ENCODE data around the gene HSPA8.
"Not testable (repeated sequence)": the region's sequence is repeated elsewhere in the genome, so short reads cannot be mapped to it uniquely, and the experiment has no call there.

The HSPA8 gene

DNA sequence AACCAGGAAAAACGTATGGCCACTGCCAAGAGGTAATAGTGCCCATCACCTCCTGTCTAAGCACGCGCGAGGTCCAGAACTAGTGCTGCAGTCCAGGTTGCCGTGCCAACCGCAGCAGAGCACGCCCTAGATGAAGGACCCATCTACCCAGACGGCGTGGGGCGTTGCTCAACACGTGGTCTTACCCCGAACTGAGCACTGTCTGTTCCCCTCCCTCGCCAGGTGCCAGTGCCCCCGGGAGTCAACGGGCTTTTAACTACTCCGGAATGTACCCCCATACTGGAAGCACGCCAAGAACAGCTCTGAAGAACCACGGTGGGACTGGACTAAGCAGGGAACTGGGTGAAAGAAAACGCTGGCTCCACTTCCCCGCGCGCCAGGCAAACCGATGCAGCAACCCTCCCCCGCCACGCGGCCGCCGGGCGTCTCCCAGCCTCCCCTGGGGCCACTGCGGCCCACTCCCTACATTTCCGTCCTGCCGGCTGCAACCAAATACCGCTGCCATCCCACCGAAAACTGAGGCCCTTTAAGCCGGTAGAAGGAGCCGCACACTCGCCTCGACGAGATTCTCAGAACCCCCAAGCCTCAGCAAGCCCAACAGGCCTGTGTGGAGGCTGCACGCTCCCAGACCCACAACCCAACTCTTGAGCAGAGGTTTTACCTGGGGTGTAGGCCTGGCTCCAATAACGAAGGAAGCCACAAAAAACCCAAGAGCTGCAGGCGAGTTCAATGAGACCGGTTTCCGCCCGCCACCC is at the start of gene HSPA8:
Gene HSPA8 (minus strand): TSS at position 734 of the 755 bp plus-strand sequence. CDS start 812 bp downstream, outside the sequence.
- DNase-seq (ENCODE audit: low read depth): peak; percentile 44

DNA sequence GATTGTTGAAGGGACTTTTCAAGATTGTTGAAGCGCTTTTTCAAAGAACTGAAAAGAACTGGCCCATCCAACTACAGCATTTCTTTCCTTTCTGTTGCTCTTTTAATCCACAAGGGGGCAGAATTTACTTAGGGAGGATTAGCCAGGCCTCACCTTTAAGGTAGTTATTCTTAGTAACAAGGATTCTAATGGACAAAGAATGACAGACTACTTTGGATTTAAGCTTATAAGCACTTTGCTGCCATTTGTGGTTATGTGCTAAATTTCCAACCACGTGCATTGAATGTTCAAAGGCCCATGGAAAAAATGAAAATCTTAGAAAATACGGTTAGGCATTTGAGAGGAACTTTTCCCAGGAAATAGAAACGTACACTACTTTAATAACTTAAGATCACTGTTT is 49.5 kb upstream of the HSPA8 start:
- no peak for DNase-seq (ENCODE audit: low read depth)

DNA sequence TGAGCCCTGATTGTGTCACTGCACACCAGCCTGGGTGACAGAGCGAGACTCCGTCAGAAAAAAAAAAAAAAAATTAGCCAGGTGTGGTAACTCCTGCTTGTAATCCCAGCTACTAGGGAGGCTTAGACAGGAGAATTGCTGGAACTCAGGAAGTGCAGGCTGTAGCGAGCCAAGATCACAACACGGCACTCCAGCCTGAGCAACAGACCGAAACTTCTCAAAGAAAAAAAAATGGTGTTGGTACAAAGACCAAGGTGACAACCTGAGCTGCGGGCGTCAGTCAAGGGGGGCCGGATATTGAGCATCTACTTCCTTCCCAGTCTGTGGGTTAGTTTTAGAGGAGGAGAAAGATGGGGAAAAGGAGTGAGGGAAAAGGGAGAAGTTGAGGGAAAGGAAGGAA is 48.5 kb upstream of the HSPA8 start:
- no peak for DNase-seq (ENCODE audit: low read depth)

DNA sequence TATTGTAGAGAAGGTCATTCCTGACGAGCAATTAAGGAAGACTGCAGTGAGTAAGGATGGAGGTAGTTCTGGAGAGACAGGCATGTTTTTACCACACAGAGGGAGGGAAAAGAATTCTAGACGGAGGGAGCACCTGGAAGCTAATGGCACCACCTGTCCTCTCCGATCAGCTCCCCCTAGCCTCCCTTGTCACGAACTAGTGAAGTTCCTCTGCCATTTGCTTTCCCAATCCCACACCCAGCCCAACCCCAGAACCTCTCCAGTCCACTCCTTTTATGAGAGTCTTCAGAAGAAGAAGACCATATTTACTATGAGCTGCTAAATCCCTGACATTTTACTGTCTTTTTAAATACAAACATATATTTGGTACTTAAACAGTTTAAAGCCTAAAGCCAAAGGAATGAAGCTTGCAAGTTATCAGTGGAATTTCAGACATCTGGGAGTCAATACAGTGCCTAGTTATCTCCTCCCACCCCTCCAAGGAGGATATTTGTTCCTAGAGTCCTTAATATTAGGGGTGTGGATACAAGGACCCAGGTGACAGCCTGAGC is 46.1 kb upstream of the HSPA8 start:
- no peak for DNase-seq (ENCODE audit: low read depth)

DNA sequence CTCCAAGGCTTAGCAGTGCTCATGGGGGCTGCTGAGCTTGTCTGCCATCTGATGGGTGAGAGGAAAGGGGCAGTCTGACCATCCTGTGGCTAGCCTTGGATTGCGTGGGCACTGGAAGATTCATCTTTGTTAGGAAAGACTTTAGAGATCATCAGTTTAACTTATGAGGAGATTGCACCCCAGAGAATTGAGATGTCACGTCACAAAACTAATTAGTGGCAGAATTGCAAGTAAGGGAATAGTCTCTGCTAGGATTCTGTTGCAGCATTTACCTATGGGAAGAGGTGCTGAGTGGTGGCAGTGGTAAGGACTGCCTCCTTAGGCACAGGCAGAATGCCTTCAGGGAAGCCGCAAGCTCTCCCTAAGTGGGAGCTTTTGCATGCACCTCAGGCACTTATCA is 42.8 kb upstream of the HSPA8 start:
- no peak for DNase-seq (ENCODE audit: low read depth)

DNA sequence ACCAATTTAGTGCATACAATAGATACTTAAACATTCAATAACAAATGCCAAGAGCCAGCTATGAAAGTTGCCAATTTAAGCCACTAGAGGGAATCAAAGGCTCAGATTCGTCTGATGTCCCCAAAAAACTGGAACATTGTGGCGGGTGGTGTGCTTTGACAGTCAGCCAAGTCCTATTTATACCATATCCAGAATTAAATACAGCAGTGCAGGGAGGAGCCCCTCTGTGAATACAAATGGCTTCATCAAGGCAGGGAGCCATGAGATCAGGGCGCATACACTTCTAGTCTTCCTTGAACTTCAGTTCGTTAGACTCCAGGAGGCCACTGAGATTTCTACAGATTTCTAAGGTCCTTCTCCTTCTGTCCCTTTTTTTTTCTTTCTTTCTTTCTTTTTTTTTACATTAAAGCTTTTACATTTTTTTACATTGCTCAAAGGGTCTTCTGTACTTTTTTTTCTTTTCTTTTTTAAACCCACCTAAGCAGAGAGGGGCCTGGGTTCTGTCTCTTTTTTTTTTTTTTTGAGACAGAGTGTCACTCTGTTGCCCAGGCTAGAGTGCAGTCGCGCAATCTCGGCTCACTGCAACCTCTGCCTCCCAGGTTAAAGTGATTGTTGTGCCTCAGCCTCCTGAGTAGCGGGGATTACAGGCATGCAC is 41.5 kb upstream of the HSPA8 start:
- no peak for DNase-seq (ENCODE audit: low read depth)

DNA sequence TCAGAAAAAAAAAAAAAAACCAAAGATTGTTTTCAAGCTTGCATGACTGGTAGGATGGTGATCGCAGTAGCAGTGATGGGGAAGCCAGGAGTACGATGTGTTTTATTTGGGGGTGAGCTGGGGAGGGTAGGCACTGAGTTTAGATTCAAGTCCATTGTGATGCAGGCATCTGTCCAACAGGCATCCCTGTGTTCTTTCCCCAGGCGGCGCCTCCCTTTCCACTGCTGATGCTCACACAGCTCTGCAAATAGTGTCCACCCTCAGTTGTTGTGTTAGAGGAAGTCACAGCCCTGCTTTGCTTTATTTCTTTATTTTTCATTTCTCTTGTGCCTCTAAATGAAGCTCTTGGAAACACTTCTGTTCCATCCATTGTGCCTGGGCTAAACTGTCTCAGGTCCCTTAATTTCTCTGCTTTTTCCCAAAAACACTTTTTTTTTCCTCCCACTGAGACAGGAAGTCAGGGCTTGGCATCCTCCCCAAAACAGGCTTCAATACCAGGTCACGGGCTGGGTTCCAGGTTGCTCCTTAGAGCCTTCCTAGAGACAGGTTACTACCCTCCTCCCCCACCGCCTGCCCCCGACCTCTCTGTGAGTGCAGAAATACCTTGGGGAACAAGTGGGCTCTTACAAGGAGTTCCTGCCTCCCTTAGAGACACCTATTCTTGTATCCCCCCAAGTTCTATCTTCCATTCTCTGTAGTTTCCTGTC is 38.6 kb upstream of the HSPA8 start:
- DNase-seq (ENCODE audit: low read depth): no peak

DNA sequence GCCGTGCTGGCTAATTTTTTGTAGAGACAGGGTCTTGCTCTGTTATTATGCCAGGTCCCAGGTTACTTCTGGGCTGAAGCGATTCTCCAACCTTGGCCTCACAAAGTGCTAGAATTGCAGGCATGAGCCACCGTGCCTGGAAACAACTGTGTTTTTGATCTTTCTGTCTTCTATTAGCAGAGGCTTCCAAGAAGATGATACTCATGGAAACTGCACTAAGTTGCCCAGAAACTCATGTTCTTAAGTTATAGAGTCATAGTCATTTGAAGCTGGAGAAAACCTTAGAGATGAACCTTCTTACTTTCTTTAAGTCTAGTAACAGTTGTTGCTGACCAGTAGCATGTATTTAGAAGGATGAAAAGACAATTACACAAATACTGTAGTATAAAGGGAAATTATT is 37.1 kb upstream of the HSPA8 start:
- no peak for DNase-seq (ENCODE audit: low read depth)

DNA sequence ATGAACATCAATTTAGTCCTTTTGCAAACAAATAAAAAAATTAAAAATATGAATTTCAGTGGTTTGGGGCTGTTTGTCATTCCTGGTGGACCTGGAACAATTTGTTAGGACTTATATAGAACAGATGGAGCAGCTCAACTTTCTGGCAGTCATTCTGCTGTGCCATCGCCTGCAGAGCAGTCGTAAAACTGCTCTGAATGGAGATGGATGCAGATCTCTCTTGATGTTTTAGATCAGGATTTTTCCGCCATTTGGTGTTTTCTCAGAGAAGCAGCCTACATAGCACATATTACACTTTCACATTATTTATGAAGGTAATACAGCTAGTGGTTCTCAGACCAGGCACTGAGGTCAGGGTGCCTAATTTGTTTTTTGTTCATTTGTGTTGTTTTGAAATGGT is 31.8 kb upstream of the HSPA8 start:
- no peak for DNase-seq (ENCODE audit: low read depth)

DNA sequence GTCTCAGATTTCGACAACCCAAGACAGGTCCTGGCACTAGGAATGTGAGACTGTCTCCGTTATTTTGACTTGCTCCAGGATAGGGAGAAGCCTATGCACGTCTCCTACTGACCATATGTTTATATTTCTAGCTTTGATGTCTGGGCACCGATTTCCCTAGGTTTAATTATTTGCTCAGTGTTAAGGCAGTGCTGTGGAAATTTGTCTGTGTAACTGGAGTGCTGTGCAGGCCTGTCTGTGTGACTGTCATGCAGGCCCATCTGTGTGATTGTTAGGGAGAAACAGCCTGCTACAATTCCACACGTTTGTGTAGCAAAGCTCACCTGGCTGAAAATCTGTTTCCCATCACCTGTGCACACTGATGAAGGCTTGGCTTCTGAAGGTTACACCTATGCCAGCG is 29.6 kb upstream of the HSPA8 start:
- DNase-seq (ENCODE audit: low read depth): no peak

DNA sequence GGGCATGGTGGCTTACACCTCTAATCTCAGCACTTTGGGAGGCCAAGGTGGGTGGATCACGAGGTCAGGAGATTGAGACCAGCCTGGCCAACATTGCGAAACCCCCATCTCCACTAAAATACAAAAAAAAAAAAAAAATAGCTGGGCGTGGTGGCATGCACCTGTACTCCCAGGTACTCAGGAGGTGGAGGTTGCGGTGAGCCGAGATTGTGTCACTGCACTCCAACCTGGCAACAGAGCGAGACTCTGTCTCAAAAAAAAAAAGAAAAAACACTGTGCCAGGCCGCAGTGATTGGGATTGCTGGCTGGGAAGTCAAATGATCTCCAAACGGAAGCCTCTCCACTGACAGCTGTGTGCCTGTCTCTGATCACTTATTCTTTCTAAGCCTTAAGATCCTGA is 28.2 kb upstream of the HSPA8 start:
- not testable (repeated sequence) for DNase-seq (ENCODE audit: low read depth)

DNA sequence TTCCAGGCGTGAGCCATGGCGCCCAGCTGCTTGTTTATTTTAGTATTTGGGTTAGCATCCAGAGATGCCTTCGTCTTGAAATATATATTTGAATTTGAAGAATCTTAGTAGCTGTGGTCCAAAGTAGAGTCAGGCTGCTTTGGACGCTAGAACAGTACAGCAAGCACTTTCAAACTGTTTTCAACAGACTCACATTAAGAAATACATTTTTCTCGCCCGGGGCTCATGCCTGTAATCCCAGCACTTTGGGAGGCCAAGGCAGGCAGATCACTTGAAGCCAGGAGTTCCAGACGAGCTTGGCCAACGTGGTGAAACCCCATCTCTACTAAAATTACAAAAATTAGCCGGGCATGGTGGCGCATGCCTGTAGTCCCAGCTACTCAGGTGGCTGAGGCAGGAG is 27.0 kb upstream of the HSPA8 start:
- DNase-seq (ENCODE audit: low read depth): not testable (repeated sequence)

DNA sequence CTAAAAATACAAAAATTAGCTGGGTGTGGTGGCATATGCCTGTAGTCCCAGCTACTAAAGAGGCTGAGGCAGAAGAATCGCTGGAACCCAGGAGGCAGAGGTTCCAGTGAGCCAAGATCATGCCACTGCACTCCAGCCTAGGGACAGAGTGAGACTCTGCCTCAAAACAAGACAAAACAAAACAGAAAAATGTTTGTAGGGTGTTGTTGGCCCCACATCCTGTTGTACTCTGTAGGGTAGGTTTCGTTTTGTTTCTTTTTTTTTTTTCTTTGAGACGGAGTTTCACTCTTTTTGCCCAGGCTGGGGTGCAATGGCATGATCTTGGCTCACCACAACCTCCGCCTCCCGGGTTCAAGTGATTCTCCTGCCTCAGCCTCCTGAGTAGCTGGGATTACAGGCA is 25.7 kb upstream of the HSPA8 start:
- not testable (repeated sequence) for DNase-seq (ENCODE audit: low read depth)

DNA sequence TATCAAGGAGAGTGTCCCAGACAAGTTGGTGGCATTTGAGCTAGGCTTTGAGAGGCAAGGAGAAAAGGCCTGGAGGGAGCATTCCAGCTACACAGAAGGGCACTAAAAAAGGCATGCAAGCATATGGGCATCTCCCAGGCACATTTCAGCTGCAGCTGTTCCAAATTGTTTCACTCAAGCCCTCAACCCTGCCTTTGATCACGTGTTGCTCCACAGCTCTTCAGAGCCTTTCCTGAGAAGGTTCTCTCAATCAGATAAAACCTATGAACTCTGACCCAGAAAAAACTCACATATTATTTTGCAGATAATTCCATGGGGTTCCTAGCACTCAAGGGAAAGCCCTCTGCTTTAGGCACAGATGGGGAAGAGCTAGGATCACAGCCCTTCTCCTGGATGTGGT is 24.4 kb upstream of the HSPA8 start:
- no peak for DNase-seq (ENCODE audit: low read depth)

DNA sequence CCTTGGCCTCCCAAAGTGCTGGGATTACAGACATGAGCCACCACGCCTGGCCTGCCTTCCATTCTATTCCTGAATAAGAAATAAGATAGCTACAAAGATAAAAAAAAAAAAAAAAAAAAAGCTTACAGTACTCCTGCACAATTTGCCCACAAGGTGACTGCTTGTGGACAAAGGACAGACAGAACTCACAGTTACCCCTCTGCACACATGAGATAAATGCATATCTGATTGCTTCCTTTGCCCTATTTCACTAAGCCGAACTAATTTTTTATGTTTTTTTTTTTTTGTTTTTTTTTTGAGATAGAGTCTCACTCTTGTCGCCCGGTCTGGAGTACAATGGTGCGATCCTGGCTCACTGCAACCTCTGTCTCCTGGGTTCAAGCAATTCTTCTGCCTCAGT is 23.6 kb upstream of the HSPA8 start:
- no peak for DNase-seq (ENCODE audit: low read depth)

DNA sequence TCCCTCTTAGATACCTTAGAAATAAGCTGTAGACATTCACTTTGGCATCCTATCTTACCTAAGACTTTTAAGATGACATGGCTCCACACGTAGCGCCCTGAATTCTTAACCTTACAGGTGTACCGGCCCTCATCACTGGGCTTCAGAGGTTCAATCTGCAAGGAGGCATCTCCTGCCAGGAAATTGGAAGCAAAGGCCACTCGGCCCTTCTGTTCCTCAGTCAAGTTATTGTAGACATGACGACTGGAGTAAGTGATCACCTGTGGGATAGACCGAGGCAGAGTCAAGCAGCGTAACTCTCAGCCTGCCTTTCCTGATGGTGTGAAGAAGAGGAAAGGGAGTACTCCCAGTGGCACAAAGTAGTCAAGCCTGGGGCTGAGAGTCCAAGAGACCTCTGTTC is 22.5 kb upstream of the HSPA8 start:
- no peak for DNase-seq (ENCODE audit: low read depth)

DNA sequence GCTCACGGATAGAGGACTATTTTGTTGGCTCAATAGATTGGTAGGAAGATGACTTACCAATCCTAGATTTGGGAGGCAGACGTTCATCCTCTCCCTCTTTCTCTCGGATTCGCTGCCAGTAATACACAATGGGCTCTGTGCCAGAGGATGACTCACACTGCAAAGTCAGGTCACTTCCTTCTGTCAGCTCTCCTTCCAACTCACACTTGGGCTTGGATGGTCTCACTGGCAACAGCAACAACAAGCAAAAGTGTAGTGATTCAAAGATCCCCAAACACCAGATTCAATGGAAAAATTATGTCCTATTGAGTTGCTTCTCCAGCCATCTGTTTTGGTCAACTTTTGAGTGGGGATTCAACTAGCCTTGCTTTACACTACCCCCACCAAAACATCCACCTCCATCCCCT is 21.7 kb upstream of the HSPA8 start:
- no peak for DNase-seq (ENCODE audit: low read depth)

DNA sequence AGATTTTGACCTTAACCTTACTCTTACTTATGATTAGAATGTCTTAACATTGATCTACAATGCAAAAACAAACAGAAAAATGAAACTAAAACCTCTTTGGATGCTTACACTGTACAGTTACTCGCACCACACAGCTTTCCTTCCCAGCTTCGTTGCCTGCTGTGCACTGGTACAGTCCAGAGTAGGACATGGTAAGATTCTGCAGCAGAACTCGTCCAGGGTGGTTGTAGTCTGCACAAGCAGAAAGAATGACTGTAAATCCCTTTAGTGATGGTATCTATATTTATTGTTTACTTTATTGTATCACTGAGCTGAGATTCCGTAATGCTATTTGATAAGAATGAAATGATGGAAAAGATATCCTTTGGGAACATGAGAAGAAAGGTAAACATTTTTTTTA is 21.0 kb upstream of the HSPA8 start:
- DNase-seq (ENCODE audit: low read depth): no peak

DNA sequence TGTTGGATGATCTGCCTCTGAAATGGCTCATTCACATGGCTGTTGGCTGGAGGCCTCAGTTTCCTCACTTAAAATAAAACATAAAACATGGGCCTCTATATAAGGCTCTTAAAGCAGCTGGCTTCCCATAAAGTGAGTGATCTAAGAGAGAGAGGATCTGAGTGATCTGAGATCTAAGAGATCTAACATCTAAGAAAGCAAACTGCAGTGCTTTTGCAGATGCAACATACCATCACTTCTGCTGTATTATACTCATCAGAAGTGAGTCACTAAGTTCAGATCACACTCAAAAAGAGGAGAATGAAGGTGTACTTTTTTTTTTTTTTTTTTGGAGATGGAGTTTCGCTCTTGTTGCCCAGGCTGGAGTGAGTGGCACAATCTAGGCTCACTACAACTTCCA is 18.1 kb upstream of the HSPA8 start:
- no peak for DNase-seq (ENCODE audit: low read depth)

DNA sequence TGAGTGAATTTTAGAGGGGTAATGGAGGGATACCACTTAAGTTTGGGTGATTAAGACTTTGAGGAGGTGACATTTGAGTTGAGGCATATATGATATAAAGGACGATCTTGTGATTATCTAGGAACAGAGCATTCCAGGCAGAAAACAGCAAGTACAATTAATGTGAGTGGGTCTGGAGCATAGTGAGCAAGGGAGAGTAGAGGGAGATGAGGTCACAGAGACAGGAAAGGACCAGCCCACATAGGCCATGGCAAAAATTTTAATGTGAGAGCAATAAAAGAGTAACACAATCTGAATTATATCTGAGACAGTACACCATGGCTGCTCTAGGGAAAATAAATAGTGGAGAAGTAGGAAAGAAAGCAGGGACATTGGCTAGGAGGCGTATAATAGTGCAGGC is 14.5 kb upstream of the HSPA8 start:
- DNase-seq (ENCODE audit: low read depth): no peak

DNA sequence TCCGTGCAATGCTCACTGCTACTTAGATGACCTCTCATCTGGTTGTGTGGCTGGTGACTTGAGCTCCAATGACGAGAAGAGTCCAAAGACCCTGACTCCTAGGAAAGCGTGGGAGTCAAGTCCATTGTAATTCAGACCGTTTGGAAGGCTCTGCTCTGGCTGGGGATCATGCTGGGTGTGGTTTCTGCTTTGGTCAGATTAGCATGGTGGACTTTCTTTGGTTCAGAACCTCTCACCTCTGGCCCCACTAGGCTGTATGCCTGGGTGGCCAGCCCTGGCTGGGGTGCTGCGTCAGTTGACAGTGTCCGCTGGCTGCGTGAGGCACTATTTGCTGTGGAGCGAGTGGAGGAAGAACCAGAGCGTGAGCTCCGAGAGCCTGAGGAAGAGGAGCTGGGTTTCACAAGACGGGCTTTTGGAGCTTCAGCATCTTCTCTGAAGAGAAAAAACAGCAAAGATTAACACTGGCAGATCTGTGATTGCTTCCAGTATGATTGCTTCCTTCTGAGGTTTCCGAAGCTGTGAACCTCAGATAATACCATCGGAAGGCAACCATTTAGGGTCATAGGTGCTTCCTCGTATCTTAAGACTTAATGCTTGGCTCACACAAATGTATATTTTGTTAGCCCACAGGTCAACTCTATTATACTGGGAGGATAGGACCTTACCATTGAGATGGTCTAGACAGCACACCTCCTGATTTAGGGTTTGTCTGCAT is 11.6 kb upstream of the HSPA8 start:
- DNase-seq (ENCODE audit: low read depth): no peak

DNA sequence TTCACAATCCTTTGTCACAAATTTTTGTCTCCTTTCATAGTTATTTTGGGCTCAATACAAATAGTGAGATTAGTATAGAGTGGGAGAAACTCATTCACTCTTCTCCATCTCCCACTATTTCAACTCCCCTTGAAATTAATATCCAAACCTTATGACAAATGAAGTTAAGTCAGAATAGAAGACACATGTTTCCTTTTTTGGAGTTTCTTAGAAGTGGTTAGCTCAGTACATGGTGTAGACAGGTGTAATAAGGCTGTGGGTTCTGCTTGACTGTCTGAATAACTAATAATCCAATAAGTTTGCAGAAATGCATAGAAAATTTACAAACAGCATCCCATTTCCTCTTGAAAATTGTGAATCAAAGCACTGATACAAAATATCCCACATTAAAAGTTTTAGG is 10.8 kb upstream of the HSPA8 start:
- no peak for DNase-seq (ENCODE audit: low read depth)
